ENCODE measurements around the gene FSTL4.

DNA sequence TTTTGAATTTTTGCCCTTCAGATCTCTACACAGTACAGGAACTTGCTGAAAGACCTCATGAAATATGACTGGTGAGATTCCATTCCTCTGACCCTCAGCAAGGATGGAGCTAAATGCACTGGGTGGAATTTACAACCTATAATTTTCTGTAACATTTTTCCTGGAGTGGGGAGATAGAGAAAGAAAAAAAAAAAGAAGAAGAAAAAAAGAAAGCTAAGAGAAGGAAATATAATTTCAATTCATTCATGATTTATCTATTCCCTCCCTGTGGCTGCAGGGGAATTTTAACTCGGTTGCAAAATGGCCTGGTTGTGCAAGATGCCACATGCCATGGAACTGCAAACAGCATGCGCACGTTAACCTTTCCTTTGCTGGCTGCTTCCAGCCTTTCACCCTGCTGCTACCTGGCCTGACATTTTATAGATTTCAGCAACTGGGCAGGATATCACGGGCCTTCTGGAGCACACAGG, 155.4 kb downstream of the FSTL4 start:
- TF ChIP-seq CTCF (IDR thresholded peaks at IDR 0.05) (no peak), POLR2A (IDR thresholded peaks at IDR 0.05) (no peak)
